ENCODE results near the gene ERGIC1. TPM values are rescaled to one million over a fixed set of nuclear protein-coding genes. Genes with fewer than 3 reads are reported as not detected.

ERGIC1 gene
- total and polyA plus RNA-seq, 10 of the 15 experiments (the other 5 are each of a cell fraction or from before 2014, with no cell fraction given), result 8.8 to 104 (median 76.3) TPM

- no peak for TF ChIP-seq ZNF592 (IDR thresholded peaks at IDR 0.05)
- no peak for TF ChIP-seq NFIC (IDR thresholded peaks at IDR 0.05; ENCODE audit: low read depth, low read length)
- TF ChIP-seq MYB (IDR thresholded peaks at IDR 0.05; ENCODE audit: borderline replicate concordance, low read depth, low read length), result no peak
- no peak for TF ChIP-seq LARP7 (IDR thresholded peaks at IDR 0.05)
- TF ChIP-seq IKZF1 (conservative IDR thresholded peaks at IDR 0.05), result no peak
- TF ChIP-seq WRNIP1 (IDR thresholded peaks at IDR 0.05; ENCODE audit: borderline replicate concordance, low read depth, low read length), result no peak
- TF ChIP-seq CEBPB (IDR thresholded peaks at IDR 0.05; ENCODE audit: borderline replicate concordance in 1 of 2, low read depth in 2 of 2, low read length in 2 of 2), result no peak
- TF ChIP-seq FOXK2 (IDR thresholded peaks at IDR 0.05), result no peak
- no peak for TF ChIP-seq NRF1 (conservative IDR thresholded peaks at IDR 0.05; ENCODE audit: low read depth, low read length)
- TF ChIP-seq FOS (IDR thresholded peaks at IDR 0.05; ENCODE audit: borderline replicate concordance, extremely low read depth, insufficient read length), result no peak
- TF ChIP-seq SMAD1 (IDR thresholded peaks at IDR 0.05; ENCODE audit: low read depth, partially characterized antibody), result no peak
- TF ChIP-seq CREM (IDR thresholded peaks at IDR 0.05; ENCODE audit: low read depth), result no peak
- TF ChIP-seq ZNF384 (IDR thresholded peaks at IDR 0.05; ENCODE audit: borderline replicate concordance, low read depth, low read length), result no peak
Measured at GRCh38 chr5:172819569-172819968, 14.5 kb upstream of the ERGIC1 start (continued).
